CD4-positive, alpha-beta T cell (primary cell): ENCODE results near the gene ARL8A. TPM values are rescaled to one million over a fixed set of nuclear protein-coding genes. Genes with fewer than 3 reads are reported as not detected.
"Not testable (repeated sequence)": the region's sequence is repeated elsewhere in the genome, so short reads cannot be mapped to it uniquely, and the experiment has no call there.

Experiments
- ATAC-seq: fragments of 200-7000 bp; cut with Tn5 transposase; one replicate; pipeline ENCODE4 v1.10.0; 2022; ENCODE audit warnings: mild to moderate bottlenecking; ENCODE audit not compliant: poor library complexity
- CTCF ChIA-PET: fragments of 350-600 bp; sonication (Branson Sonifier 250); formaldehyde crosslinking; loops from one replicate; lab custom pipeline; 2021; ENCODE audit warnings: antibody characterized with exemption, inconsistent platforms; lab: Charles Lee
- POLR2A ChIA-PET: fragments of 350-600 bp; sonication (Branson Sonifier 250); formaldehyde crosslinking; loops from one replicate; lab custom pipeline; 2021; ENCODE audit warnings: antibody characterized with exemption, inconsistent platforms; lab: Charles Lee
- DNase-seq, 14 experiments: peaks; one replicate each; pipeline ENCODE4 v3.0.0-alpha.2; 2013 to 2020; ENCODE audit warnings: mixed read lengths in 2 of 14
- H3K27ac ChIP-seq, 2 donors: one replicate each; pipeline versions ENCODE4 v1.5.1 to v1.7.0; 2013; ENCODE audit warnings: low read length in 2 of 2, low read depth in 1 of 2, mild to moderate bottlenecking in 1 of 2
- H3K27me3 ChIP-seq, 2 experiments: 1 replicate in 1 of 2; 2 replicates in 1 of 2; pipeline versions ENCODE4 v1.6.1 to v1.7.0; 2013; ENCODE audit warnings: low read length in 2 of 2, control low read depth in 1 of 2, mild to moderate bottlenecking in 1 of 2, moderate library complexity in 1 of 2; ENCODE audit not compliant: insufficient read depth in 2 of 2, control insufficient read depth in 1 of 2
- H3K36me3 ChIP-seq: one replicate; pipeline ENCODE4 v1.6.1; 2013; ENCODE audit warnings: low read length, control low read depth; ENCODE audit not compliant: insufficient read depth
- H3K4me1 ChIP-seq: one replicate; pipeline ENCODE4 v1.6.1; 2013; ENCODE audit warnings: low read length, control low read depth; ENCODE audit not compliant: insufficient read depth
- H3K4me3 ChIP-seq: one replicate; pipeline ENCODE4 v1.5.1; 2013; ENCODE audit warnings: mild to moderate bottlenecking, low read length, moderate library complexity
- H3K9me3 ChIP-seq, 2 experiments: 1 replicate in 1 of 2; 2 replicates in 1 of 2; pipeline versions ENCODE4 v1.6.1 to v1.7.0; 2013; ENCODE audit warnings: low read length in 2 of 2, mild to moderate bottlenecking in 2 of 2, control low read depth in 1 of 2, moderate library complexity in 1 of 2; ENCODE audit not compliant: control insufficient read depth in 1 of 2, insufficient read depth in 1 of 2
- H3K27ac Mint-ChIP-seq: one replicate; pipeline ENCODE4 v1.8.0; 2020; ENCODE audit warnings: mixed read lengths
- H3K27me3 Mint-ChIP-seq: one replicate; pipeline ENCODE4 v1.8.0; 2021; ENCODE audit warnings: mixed read lengths
- H3K36me3 Mint-ChIP-seq: one replicate; pipeline ENCODE4 v1.8.0; 2021; ENCODE audit warnings: low read depth, mixed read lengths
- H3K4me1 Mint-ChIP-seq: one replicate; pipeline ENCODE4 v1.8.0; 2021; ENCODE audit warnings: low read depth, mixed read lengths
- H3K4me3 Mint-ChIP-seq: one replicate; pipeline ENCODE4 v1.8.0; 2020; ENCODE audit warnings: mild to moderate bottlenecking, mixed read lengths
- H3K9me3 Mint-ChIP-seq: one replicate; pipeline ENCODE4 v1.8.0; 2020; ENCODE audit warnings: mixed read lengths
- CTCF ChIP-seq: fragments of 200-600 bp; IDR thresholded peaks from one replicate; pipeline ENCODE4 v1.8.0; 2022; ENCODE audit warnings: antibody characterized with exemption, mild to moderate bottlenecking
- intact Hi-C, 2 experiments: fragments of 100-400 bp; cut with DNase I in 1 of 2; cut with micrococcal nuclease in 1 of 2; formaldehyde crosslinking; loops; one replicate each; pipeline versions ENCODE4 v1.15.1 to v1.9.0; 2023 to 2025; cut with DNase I, micrococcal nuclease
- total RNA-seq, 174 experiments: library from RNA in 2 of 174; stranded (reverse) in 2 of 174; gene quantifications; one replicate each; pipeline ENCODE4 v1.2.3 and lab custom pipeline; 2021 to 2026

Gene ARL8A
- total RNA-seq, 2 experiments from 2014 or later = 73.5 to 73.8 TPM

- H3K27me3 ChIP-seq = no peaks in the 10 kb centered on the region
- H3K4me3 ChIP-seq = peak overlapping the region; percentile 89
- ATAC-seq = peak; percentile 50
- no peaks in the 10 kb centered on the region for H3K9me3 ChIP-seq
- Mint-ChIP-seq H3K9me3 (no peaks in the 10 kb centered on the region), H3K27ac (peak overlapping the region; percentile 84), H3K4me1 (peaks cover 46% of the 10 kb centered on the region), H3K36me3 (peaks cover 32% of the 10 kb centered on the region), H3K4me3 (peak overlapping the region; percentile 96), H3K27me3 (no peaks in the 10 kb centered on the region)
- ChIA-PET POLR2A (interaction anchor here (0.6 to 6.4 kb wide), 6 partner anchors 9 to 189 kb away, joined by 3 to 66 read pairs (median 4); partner anchors contain the start of genes PTPN7 and TIMM17A), CTCF (interaction anchor here (1.6 to 4.0 kb wide), 3 partner anchors 9 to 17 kb away, joined by 5 to 15 read pairs (median 8); partner anchors contain the start of gene PTPN7)
- H3K4me1 ChIP-seq = peaks cover 40% of the 10 kb centered on the region
- H3K36me3 ChIP-seq = peaks cover 38% of the 10 kb centered on the region
- peak overlapping the region; percentile 69 to 71 for H3K27ac ChIP-seq
- peak in 5 of 14 experiments; percentile 11 to 57 (median 39) for DNase-seq
- intact Hi-C loops = loop anchor here in 1 of 2 experiments (10.0 kb wide), 2 partner anchors 741 to 989 kb away; partner anchors contain the start of genes RABIF and TMEM9
- no peak for TF ChIP-seq CTCF
Observed at GRCh38 chr1:202143768-202144401, 652 bp downstream of the ARL8A start.

- peak overlapping the region; percentile 89 for H3K4me3 ChIP-seq
Observed at GRCh38 chr1:202143011-202143767, 1.3 kb downstream of the ARL8A start.

GRCh38 chr1:202141468-202141867 lies 3.1 kb downstream of the ARL8A start:
- Mint-ChIP-seq H3K4me1 (peaks cover 58% of the 10 kb centered on the region), H3K27ac (peak overlapping the region; percentile 84), H3K36me3 (peaks cover 37% of the 10 kb centered on the region)
- H3K9me3 ChIP-seq, H3K27me3 ChIP-seq, H3K27ac ChIP-seq, H3K9me3 Mint-ChIP-seq, CTCF ChIA-PET, H3K27me3 Mint-ChIP-seq, H3K4me3 ChIP-seq, DNase-seq, H3K4me3 Mint-ChIP-seq, ATAC-seq: not testable (repeated sequence)
- intact Hi-C loops = loop anchor here in 1 of 2 experiments (10.0 kb wide), 2 partner anchors 743 to 987 kb away; partner anchors contain the start of genes RABIF and TMEM9
- Histone ChIP-seq H3K4me1 (peaks cover 40% of the 10 kb centered on the region), H3K36me3 (peaks cover 31% of the 10 kb centered on the region)
- POLR2A ChIA-PET = interaction anchor here (0.6 kb wide), 1 partner anchor 21 kb away, joined by 4 read pairs; no protein-coding TSS in a partner anchor

More at GRCh38 chr1:202143011-202143767, 1.3 kb downstream of the ARL8A start:
- Mint-ChIP-seq H3K27me3 (no peaks in the 10 kb centered on the region), H3K9me3 (no peaks in the 10 kb centered on the region), H3K27ac (peak overlapping the region; percentile 84), H3K36me3 (peaks cover 33% of the 10 kb centered on the region), H3K4me3 (peak overlapping the region; percentile 96), H3K4me1 (peaks cover 53% of the 10 kb centered on the region)
- no peak for TF ChIP-seq CTCF
- POLR2A ChIA-PET = interaction anchor here (1.0 to 6.4 kb wide), 3 partner anchors 12 to 188 kb away, joined by 4 to 66 read pairs (median 5); partner anchors contain the start of genes PTPN7 and TIMM17A
- Histone ChIP-seq H3K36me3 (peaks cover 37% of the 10 kb centered on the region), H3K9me3 (no peaks in the 10 kb centered on the region), H3K27ac (peak overlapping the region; percentile 69 to 71), H3K4me1 (peaks cover 40% of the 10 kb centered on the region), H3K27me3 (no peaks in the 10 kb centered on the region)
- intact Hi-C loops = loop anchor here in 1 of 2 experiments (10.0 kb wide), 2 partner anchors 742 to 988 kb away; partner anchors contain the start of genes RABIF and TMEM9
- CTCF ChIA-PET = interaction anchor here (1.6 to 4.0 kb wide), 3 partner anchors 8 to 17 kb away, joined by 5 to 15 read pairs (median 8); partner anchors contain the start of gene PTPN7
- DNase-seq = peak in 5 of 14 experiments; percentile 8 to 57 (median 44)
- ATAC-seq = peak; percentile 41
